ENCODE results near the gene YPEL4.

Gene YPEL4, protein sequence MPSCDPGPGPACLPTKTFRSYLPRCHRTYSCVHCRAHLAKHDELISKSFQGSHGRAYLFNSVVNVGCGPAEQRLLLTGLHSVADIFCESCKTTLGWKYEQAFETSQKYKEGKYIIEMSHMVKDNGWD

DNA sequence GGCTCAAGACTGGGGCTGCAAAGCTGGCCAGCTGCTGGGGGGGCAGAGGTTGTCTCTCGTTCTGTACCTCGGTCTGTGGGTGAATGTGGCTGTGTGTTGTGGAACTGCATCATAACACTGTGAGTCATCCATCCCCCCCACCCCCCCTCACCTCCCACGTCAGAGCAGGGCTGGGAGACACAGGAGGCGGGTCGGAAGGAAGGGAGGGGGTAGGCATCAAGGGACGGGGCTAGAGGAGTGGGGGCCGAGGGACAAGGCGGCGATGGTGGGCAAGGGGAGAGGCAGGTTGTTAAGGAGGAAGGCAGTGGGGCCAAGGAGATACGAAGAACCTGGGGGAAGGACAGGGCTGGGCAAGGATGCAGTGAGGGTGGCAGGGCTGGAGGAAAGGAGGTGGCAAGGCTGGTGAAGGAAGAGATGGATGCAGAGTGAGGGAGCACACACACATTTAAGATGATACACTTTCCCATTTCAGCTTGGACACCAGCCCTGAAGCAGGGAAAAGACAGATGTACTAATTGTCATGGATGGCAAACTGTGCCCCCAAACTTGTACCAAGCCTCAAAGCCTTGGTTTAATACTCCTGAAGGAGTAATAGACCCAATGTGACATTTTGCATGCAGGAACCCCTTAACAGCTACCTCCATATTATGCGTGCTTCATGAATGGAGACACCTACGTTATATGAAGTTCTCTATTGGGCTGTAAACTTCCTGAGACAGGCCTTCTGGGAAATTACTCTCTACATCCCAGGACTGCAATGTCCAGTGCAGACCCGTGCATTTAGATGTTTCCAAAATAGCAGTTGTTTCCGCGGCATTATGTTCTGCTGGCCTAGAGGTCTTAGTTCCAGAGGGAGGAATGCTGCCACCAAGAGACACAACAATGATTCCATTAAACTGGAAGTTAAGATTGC is at the start of gene YPEL4:
Gene YPEL4 (minus strand): TSS at position 87 of the 913 bp plus-strand sequence. CDS start 2,805 bp downstream, outside the sequence.
- TF ChIP-seq GATA2 (IDR thresholded peaks at IDR 0.05; ENCODE audit: low read depth, low read length), result no peak
- no peak for TF ChIP-seq GATA3 (IDR thresholded peaks at IDR 0.05; ENCODE audit: low read depth, low read length)

GRCh38 chr11:57698843-57699365 is 49.2 kb upstream of the YPEL4 start:
- TF ChIP-seq GATA2 (IDR thresholded peaks at IDR 0.05; ENCODE audit: low read depth, low read length) (no peak), GATA3 (IDR thresholded peaks at IDR 0.05; ENCODE audit: low read depth, low read length) (no peak)

GRCh38 chr11:57681168-57681567 is 31.5 kb upstream of the YPEL4 start:
- TF ChIP-seq GATA2 (IDR thresholded peaks at IDR 0.05; ENCODE audit: low read depth, low read length) (no peak), GATA3 (IDR thresholded peaks at IDR 0.05; ENCODE audit: low read depth, low read length) (no peak)

GRCh38 chr11:57680552-57680874 is 30.8 kb upstream of the YPEL4 start:
- TF ChIP-seq GATA2 (IDR thresholded peaks at IDR 0.05; ENCODE audit: low read depth, low read length), result no peak

DNA sequence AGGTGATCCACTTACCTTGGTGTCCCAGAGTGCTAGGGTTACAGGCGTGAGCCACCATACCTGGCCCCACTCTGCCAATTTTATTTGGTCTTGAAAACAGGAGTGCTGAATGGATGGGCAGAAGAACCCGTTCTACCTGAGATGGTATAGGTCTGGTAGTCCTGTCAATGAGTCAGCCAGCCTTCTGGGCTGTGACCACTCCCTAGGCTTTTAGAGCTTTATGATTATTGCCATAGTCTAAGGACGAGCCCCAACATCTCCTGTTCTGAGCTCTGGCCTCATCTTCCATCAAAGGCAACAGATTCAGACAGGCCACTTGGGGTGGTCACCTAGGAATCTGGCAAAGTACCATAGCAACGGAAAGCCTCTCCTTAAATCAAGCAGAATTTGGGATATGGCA is 29.7 kb upstream of the YPEL4 start:
- TF ChIP-seq GATA3 (IDR thresholded peaks at IDR 0.05; ENCODE audit: low read depth, low read length), result no peak
- TF ChIP-seq GATA2 (IDR thresholded peaks at IDR 0.05; ENCODE audit: low read depth, low read length), result no peak

DNA sequence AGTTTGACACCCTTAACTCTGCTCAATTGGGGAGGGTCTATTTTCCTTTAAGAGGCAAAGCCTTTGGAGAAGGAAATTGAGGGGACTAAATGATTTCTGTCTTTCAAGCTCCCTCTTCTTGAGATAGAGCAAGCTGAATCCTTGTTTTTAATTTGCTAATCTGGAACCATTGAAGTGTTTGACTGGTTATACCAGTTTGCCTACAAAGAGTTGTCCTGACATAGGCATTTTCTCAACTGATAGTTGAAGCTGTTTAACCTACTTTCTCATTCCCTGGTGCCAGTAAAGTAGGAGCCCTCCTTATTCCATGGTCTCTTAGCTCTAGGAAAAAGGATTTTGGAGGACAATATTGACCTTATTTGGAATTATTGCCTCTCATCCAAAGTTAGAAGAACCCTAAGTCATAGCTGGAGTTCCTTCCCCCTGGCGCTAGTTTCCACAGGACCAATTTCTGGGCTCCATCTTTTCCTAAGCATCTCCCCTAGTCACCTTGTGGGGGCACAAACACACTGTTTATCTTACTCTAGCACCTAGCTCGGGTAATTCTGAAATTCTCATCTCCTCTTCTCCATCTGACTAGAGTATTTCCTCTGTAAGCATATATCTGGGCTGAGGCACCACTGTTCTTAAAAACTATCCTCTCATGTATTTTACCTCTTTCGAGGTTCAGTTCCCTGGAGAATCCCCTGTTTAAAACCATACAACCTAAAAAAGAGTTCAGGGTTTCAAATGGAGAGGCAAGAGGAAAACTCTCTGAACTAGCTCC is 25.6 kb upstream of the YPEL4 start:
- no peak for TF ChIP-seq GATA2 (IDR thresholded peaks at IDR 0.05; ENCODE audit: low read depth, low read length)
- TF ChIP-seq GATA3 (IDR thresholded peaks at IDR 0.05; ENCODE audit: low read depth, low read length), result no peak

GRCh38 chr11:57674251-57674650 is 24.5 kb upstream of the YPEL4 start:
- no peak for TF ChIP-seq GATA2 (IDR thresholded peaks at IDR 0.05; ENCODE audit: low read depth, low read length)
- TF ChIP-seq GATA3 (IDR thresholded peaks at IDR 0.05; ENCODE audit: low read depth, low read length), result no peak

- no peak for TF ChIP-seq GATA2 (IDR thresholded peaks at IDR 0.05; ENCODE audit: low read depth, low read length)
- TF ChIP-seq GATA3 (IDR thresholded peaks at IDR 0.05; ENCODE audit: low read depth, low read length), result no peak
Measured at GRCh38 chr11:57668434-57668782, 18.7 kb upstream of the YPEL4 start.

DNA sequence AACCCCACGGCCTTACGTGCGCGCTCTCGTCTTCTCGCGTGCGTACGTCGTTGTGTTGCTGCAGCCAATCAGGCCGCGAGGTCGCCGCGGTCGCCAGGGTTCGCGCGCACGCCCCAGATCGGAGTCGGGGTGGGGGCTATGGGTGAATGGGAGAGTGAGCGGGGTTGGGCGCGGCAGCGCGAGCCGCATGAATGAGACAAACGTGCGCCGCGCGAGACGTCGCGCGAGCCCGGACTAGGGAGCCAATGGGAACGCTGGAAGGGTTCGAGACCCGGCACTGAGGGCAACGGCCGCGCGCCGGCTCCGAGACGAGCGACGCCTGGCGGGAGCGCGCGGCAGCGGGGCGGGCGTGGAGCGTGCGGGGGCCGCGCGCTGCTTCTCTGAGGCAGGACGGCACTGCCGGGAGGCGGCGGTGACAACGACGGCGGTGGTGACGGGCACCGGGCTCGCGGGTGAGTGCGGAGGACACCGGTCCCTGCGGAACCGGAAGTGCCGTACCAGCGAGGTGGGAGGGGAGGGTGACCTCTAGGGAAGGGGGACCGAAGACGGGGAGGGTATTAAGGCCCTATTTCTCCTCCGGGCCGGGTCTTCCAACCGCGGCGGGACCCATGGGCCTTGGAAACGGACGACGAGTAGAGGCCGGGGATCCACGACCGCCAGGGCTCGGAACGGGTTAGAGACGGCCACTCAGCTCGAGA is 18.2 kb upstream of the YPEL4 start, which contains the start of gene ZDHHC5:
Gene ZDHHC5 (plus strand): TSS at position 379 of the 698 bp plus-strand sequence. CDS start 4,977 bp downstream, outside the sequence.
- TF ChIP-seq GATA3 (IDR thresholded peaks at IDR 0.05; ENCODE audit: low read depth, low read length) (no peak), GATA2 (IDR thresholded peaks at IDR 0.05; ENCODE audit: low read depth, low read length) (no peak)

- TF ChIP-seq GATA2 (IDR thresholded peaks at IDR 0.05; ENCODE audit: low read depth, low read length) (peak; percentile 53), GATA3 (IDR thresholded peaks at IDR 0.05; ENCODE audit: low read depth, low read length) (no peak)
Measured at GRCh38 chr11:57667117-57667735, 17.5 kb upstream of the YPEL4 start.

GRCh38 chr11:57663975-57664374 is 14.3 kb upstream of the YPEL4 start:
- TF ChIP-seq GATA2 (IDR thresholded peaks at IDR 0.05; ENCODE audit: low read depth, low read length), result no peak
- no peak for TF ChIP-seq GATA3 (IDR thresholded peaks at IDR 0.05; ENCODE audit: low read depth, low read length)

GRCh38 chr11:57662893-57663292 is 13.2 kb upstream of the YPEL4 start:
- TF ChIP-seq GATA2 (IDR thresholded peaks at IDR 0.05; ENCODE audit: low read depth, low read length), result no peak
- no peak for TF ChIP-seq GATA3 (IDR thresholded peaks at IDR 0.05; ENCODE audit: low read depth, low read length)

- no peak for TF ChIP-seq GATA2 (IDR thresholded peaks at IDR 0.05; ENCODE audit: low read depth, low read length)
- no peak for TF ChIP-seq GATA3 (IDR thresholded peaks at IDR 0.05; ENCODE audit: low read depth, low read length)
Measured at GRCh38 chr11:57659669-57660068, 10.0 kb upstream of the YPEL4 start.

Measured in SH-SY5Y (cell line).